Measurements from ENCODE around the gene ZNF710.

The ZNF710 gene

GRCh38 chr15:90002428-90002844 lies 1.3 kb downstream of the ZNF710 start:
- Histone ChIP-seq H3K79me2 (peaks cover under 1% of the 10 kb centered on the region), H3K9ac (no peak overlapping the region), H3K27ac (peak overlapping the region; percentile 54), H3K4me3 (ENCODE audit: low read depth, low read length) (peak overlapping the region; percentile 57), H3K4me1 (no peaks in the 10 kb centered on the region), H2AFZ (peak overlapping the region; percentile 66), H3K9me3 (ENCODE audit: control insufficient read depth, low read length) (no peaks in the 10 kb centered on the region), H3K4me2 (ENCODE audit: low read length) (peak overlapping the region; percentile 81), H3K36me3 (ENCODE audit: control insufficient read depth, insufficient read depth, low read length) (no peaks in the 10 kb centered on the region), H3K27me3 (ENCODE audit: control insufficient read depth, insufficient read depth, low read length) (no peaks in the 10 kb centered on the region)
- TF ChIP-seq CTCF (IDR thresholded peaks at IDR 0.05): no peak

- H3K4me3 ChIP-seq (ENCODE audit: low read depth, low read length): no peak overlapping the region
- H3K9ac ChIP-seq: no peak overlapping the region
- TF ChIP-seq CTCF (IDR thresholded peaks at IDR 0.05): no peak
- no peaks in the 10 kb centered on the region for H3K36me3 ChIP-seq (ENCODE audit: control insufficient read depth, insufficient read depth, low read length)
- H3K4me2 ChIP-seq (ENCODE audit: low read length): no peak overlapping the region
- H3K9me3 ChIP-seq (ENCODE audit: control insufficient read depth, low read length): no peaks in the 10 kb centered on the region
- H3K79me2 ChIP-seq: peaks cover 6% of the 10 kb centered on the region
- H2AFZ ChIP-seq: no peak overlapping the region
- H3K27me3 ChIP-seq (ENCODE audit: control insufficient read depth, insufficient read depth, low read length): no peaks in the 10 kb centered on the region
- peak overlapping the region; percentile 3 for H3K27ac ChIP-seq
- no peaks in the 10 kb centered on the region for H3K4me1 ChIP-seq
Observed at GRCh38 chr15:90003736-90004135, 2.6 kb downstream of the ZNF710 start.

- H3K9ac ChIP-seq: no peak overlapping the region
- H3K4me1 ChIP-seq: no peaks in the 10 kb centered on the region
- TF ChIP-seq CTCF (IDR thresholded peaks at IDR 0.05): no peak
- H3K27me3 ChIP-seq (ENCODE audit: control insufficient read depth, insufficient read depth, low read length): no peaks in the 10 kb centered on the region
- no peaks in the 10 kb centered on the region for H3K36me3 ChIP-seq (ENCODE audit: control insufficient read depth, insufficient read depth, low read length)
- peak overlapping the region; percentile 3 for H3K27ac ChIP-seq
- no peak overlapping the region for H2AFZ ChIP-seq
- H3K79me2 ChIP-seq: peaks cover 8% of the 10 kb centered on the region
- no peak overlapping the region for H3K4me2 ChIP-seq (ENCODE audit: low read length)
- H3K4me3 ChIP-seq (ENCODE audit: low read depth, low read length): no peak overlapping the region
- H3K9me3 ChIP-seq (ENCODE audit: control insufficient read depth, low read length): no peaks in the 10 kb centered on the region
Observed at GRCh38 chr15:90004252-90004651, 3.1 kb downstream of the ZNF710 start.

- Histone ChIP-seq H3K4me1 (no peaks in the 10 kb centered on the region), H3K4me3 (ENCODE audit: low read depth, low read length) (no peak overlapping the region), H3K27ac (peak overlapping the region; percentile 3)
Observed at GRCh38 chr15:90004671-90005070, 3.5 kb downstream of the ZNF710 start.

More at GRCh38 chr15:90004671-90005070, 3.5 kb downstream of the ZNF710 start:
- Histone ChIP-seq H3K9ac (no peak overlapping the region), H3K79me2 (peaks cover 8% of the 10 kb centered on the region), H3K4me2 (ENCODE audit: low read length) (no peak overlapping the region), H3K27me3 (ENCODE audit: control insufficient read depth, insufficient read depth, low read length) (no peaks in the 10 kb centered on the region), H3K9me3 (ENCODE audit: control insufficient read depth, low read length) (no peaks in the 10 kb centered on the region), H3K36me3 (ENCODE audit: control insufficient read depth, insufficient read depth, low read length) (no peaks in the 10 kb centered on the region), H2AFZ (no peak overlapping the region)
- TF ChIP-seq CTCF (IDR thresholded peaks at IDR 0.05): no peak
